Panc1 (cell line): ENCODE results near the gene SH2D1A.

Experiments used
- POLR2AphosphoS5 ChIP-seq: IDR thresholded peaks from 2 replicates; pipeline ENCODE4 v1.6.1; 2012; ENCODE audit warnings: mild to moderate bottlenecking, low read depth, low read length, moderate library complexity
- SIN3A ChIP-seq: IDR thresholded peaks from 2 replicates; pipeline ENCODE4 v1.6.1; 2012; ENCODE audit warnings: low read depth, mild to moderate bottlenecking, low read length, moderate library complexity, borderline replicate concordance; ENCODE audit not compliant: insufficient read depth
- TCF7L2 ChIP-seq: IDR thresholded peaks from 2 replicates; pipeline ENCODE4 v1.6.1; 2011; ENCODE audit warnings: mild to moderate bottlenecking, low read depth, low read length, inconsistent platforms
- TF ChIP-seq, protein P1 (sequence below): fragments of 450-650 bp; IDR thresholded peaks from 2 replicates; pipeline ENCODE4 v1.5.1; 2017; ENCODE audit warnings: mild to moderate bottlenecking
- TF ChIP-seq, protein P2 (sequence below), 2 experiments: IDR thresholded peaks; 2 replicates each; pipeline ENCODE4 v1.6.1; 2011 to 2012; ENCODE audit warnings: low read depth in 2 of 2, control low read depth in 1 of 2, low read length in 1 of 2, mild to moderate bottlenecking in 1 of 2, moderate library complexity in 1 of 2; ENCODE audit not compliant: insufficient read depth in 1 of 2

DNA sequence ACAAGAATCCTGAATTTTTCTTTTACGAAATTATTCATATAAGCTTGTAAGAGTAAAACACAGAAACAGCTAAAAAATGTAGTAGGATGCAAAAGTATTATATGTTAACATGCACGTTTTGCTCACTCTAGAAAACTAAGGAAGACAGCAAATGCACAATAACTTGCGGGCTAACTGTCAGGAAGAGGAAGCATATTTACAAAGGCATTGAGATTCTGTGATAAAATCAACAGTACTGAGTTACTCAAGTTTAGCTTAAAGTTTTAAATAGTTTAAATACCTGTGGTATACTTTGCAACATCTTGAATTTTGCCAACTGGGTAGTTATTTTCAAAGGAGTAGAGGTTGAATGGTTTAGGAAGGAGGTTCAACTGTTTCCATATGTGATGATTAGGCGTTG is 37.0 kb downstream of the SH2D1A start:
- TF ChIP-seq, protein P1, sequence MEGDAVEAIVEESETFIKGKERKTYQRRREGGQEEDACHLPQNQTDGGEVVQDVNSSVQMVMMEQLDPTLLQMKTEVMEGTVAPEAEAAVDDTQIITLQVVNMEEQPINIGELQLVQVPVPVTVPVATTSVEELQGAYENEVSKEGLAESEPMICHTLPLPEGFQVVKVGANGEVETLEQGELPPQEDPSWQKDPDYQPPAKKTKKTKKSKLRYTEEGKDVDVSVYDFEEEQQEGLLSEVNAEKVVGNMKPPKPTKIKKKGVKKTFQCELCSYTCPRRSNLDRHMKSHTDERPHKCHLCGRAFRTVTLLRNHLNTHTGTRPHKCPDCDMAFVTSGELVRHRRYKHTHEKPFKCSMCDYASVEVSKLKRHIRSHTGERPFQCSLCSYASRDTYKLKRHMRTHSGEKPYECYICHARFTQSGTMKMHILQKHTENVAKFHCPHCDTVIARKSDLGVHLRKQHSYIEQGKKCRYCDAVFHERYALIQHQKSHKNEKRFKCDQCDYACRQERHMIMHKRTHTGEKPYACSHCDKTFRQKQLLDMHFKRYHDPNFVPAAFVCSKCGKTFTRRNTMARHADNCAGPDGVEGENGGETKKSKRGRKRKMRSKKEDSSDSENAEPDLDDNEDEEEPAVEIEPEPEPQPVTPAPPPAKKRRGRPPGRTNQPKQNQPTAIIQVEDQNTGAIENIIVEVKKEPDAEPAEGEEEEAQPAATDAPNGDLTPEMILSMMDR = no peak
- TF ChIP-seq, protein P2, sequence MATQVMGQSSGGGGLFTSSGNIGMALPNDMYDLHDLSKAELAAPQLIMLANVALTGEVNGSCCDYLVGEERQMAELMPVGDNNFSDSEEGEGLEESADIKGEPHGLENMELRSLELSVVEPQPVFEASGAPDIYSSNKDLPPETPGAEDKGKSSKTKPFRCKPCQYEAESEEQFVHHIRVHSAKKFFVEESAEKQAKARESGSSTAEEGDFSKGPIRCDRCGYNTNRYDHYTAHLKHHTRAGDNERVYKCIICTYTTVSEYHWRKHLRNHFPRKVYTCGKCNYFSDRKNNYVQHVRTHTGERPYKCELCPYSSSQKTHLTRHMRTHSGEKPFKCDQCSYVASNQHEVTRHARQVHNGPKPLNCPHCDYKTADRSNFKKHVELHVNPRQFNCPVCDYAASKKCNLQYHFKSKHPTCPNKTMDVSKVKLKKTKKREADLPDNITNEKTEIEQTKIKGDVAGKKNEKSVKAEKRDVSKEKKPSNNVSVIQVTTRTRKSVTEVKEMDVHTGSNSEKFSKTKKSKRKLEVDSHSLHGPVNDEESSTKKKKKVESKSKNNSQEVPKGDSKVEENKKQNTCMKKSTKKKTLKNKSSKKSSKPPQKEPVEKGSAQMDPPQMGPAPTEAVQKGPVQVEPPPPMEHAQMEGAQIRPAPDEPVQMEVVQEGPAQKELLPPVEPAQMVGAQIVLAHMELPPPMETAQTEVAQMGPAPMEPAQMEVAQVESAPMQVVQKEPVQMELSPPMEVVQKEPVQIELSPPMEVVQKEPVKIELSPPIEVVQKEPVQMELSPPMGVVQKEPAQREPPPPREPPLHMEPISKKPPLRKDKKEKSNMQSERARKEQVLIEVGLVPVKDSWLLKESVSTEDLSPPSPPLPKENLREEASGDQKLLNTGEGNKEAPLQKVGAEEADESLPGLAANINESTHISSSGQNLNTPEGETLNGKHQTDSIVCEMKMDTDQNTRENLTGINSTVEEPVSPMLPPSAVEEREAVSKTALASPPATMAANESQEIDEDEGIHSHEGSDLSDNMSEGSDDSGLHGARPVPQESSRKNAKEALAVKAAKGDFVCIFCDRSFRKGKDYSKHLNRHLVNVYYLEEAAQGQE (IDR thresholded peaks at IDR 0.05; ENCODE audit: insufficient read depth in 1 of 2, low read depth in 2 of 2, low read length in 1 of 2) = no peak
- TF ChIP-seq SIN3A (no peak), POLR2AphosphoS5 (no peak), TCF7L2 (no peak)
